A549 (cell line): Measurements from ENCODE around the gene TNRC6C. TPM values are rescaled to one million over a fixed set of nuclear protein-coding genes. Genes with fewer than 3 reads are reported as not detected.

Experiments used
- ATAC-seq, 2 experiments: fragments of 200-7000 bp in 1 of 2; fragments of >200 bp in 1 of 2; cut with Nextera tagmentation in 1 of 2; cut with Tn5 transposase in 1 of 2; 3 replicates each; pipeline versions ENCODE4 v1.8.0 to v1.9.1; 2018 to 2020; ENCODE audit warnings: mild to moderate bottlenecking in 1 of 2, moderate library complexity in 1 of 2
- CTCF ChIA-PET: fragments of 300-600 bp; sonication (Branson Sonifier 250); formaldehyde crosslinking; extraction: SDS; loops from one replicate; lab custom pipeline; 2021; ENCODE audit warnings: antibody characterized with exemption, inconsistent platforms; lab: Yijun Ruan, JAX
- POLR2A ChIA-PET: fragments of 350-600 bp; formaldehyde crosslinking; extraction: SDS; loops from one replicate; lab custom pipeline; 2021; ENCODE audit warnings: antibody characterized with exemption, inconsistent platforms; lab: Yijun Ruan, JAX
- DNase-seq, 2 experiments: peaks; one replicate each; pipeline versions ENCODE4 v3.0.0 to v3.0.0-alpha.2; 2011 to 2016; ENCODE audit warnings: low read depth in 1 of 2, low spot score in 1 of 2
- FAIRE-seq: peaks from 2 replicates; lab custom pipeline; 2011; peaks lifted over from hg19 to GRCh38; lab: Jason Lieb, UNC
- H3K27ac ChIP-seq, 2 experiments: fragments of >200 bp; sonication (Bioruptor Twin); formaldehyde crosslinking; 3 replicates each; pipeline ENCODE4 v1.5.1; 2016 to 2017
- H3K4me1 ChIP-seq: fragments of >200 bp; sonication (Bioruptor Twin); formaldehyde crosslinking; 3 replicates; pipeline ENCODE4 v1.6.1; 2016
- H3K4me2 ChIP-seq: fragments of >200 bp; sonication (Bioruptor Twin); formaldehyde crosslinking; 3 replicates; pipeline ENCODE4 v1.6.1; 2016
- H3K4me3 ChIP-seq: fragments of >200 bp; sonication (Bioruptor Twin); formaldehyde crosslinking; 3 replicates; pipeline ENCODE4 v1.5.1; 2016
- H3K9me3 ChIP-seq: fragments of >200 bp; sonication (Bioruptor Twin); formaldehyde crosslinking; 3 replicates; pipeline ENCODE4 v1.6.1; 2016
- ATOH8 ChIP-seq: fragments of 250-450 bp; sonication (Bioruptor Pico); IDR thresholded peaks from 2 replicates; pipeline ENCODE4 v1.5.0; 2020; ENCODE audit warnings: low read depth, mild to moderate bottlenecking, moderate library complexity
- BCL3 ChIP-seq: fragments of >200 bp; sonication (Bioruptor Twin); formaldehyde crosslinking; IDR thresholded peaks from 3 replicates; pipeline ENCODE4 v1.6.1; 2016
- BHLHE40 ChIP-seq: IDR thresholded peaks from 2 replicates; pipeline ENCODE4 v1.6.1; 2012; ENCODE audit warnings: low read depth, low read length, inconsistent platforms
- CBX2 ChIP-seq: fragments of 200-600 bp; sonication (generic); IDR thresholded peaks from 2 replicates; pipeline ENCODE4 v1.6.1; 2016; ENCODE audit warnings: low read depth, mild to moderate bottlenecking, borderline replicate concordance
- CHD2 ChIP-seq: fragments of 150-350 bp; IDR thresholded peaks from 2 replicates; pipeline ENCODE4 v1.6.1; 2014; ENCODE audit warnings: low read length; ENCODE audit not compliant: partially characterized antibody
- CHD4 ChIP-seq: fragments of 200-600 bp; sonication (generic); IDR thresholded peaks from 2 replicates; pipeline ENCODE4 v1.6.1; 2016; ENCODE audit warnings: antibody characterized with exemption, mild to moderate bottlenecking, borderline replicate concordance
- EHF ChIP-seq: fragments of 250-450 bp; sonication (Bioruptor Pico); IDR thresholded peaks from 2 replicates; pipeline ENCODE4 v1.5.0; 2020; ENCODE audit warnings: mild to moderate bottlenecking
- EHMT2 ChIP-seq: fragments of 200-600 bp; sonication (generic); IDR thresholded peaks from 2 replicates; pipeline ENCODE4 v1.6.1; 2016; ENCODE audit warnings: antibody characterized with exemption, low read depth, mild to moderate bottlenecking, moderate library complexity
- ELK1 ChIP-seq: fragments of 150-350 bp; IDR thresholded peaks from 2 replicates; pipeline ENCODE4 v1.6.1; 2014; ENCODE audit warnings: low read depth, mild to moderate bottlenecking, low read length
- EP300 ChIP-seq, 2 experiments: fragments of >200 bp; sonication (Bioruptor Twin); formaldehyde crosslinking; IDR thresholded peaks; 2 replicates in 1 of 2; 3 replicates in 1 of 2; pipeline ENCODE4 v1.6.1; 2016 to 2017
- ESRRA ChIP-seq: fragments of 150-350 bp; IDR thresholded peaks from 2 replicates; pipeline ENCODE4 v1.6.1; 2014; ENCODE audit warnings: mild to moderate bottlenecking, low read length, borderline replicate concordance
- FOSB ChIP-seq: fragments of 250-450 bp; sonication (Bioruptor Pico); IDR thresholded peaks from 2 replicates; pipeline ENCODE4 v1.5.0; 2020; ENCODE audit warnings: mild to moderate bottlenecking, moderate library complexity
- HEYL ChIP-seq: fragments of 250-450 bp; sonication (Bioruptor Pico); IDR thresholded peaks from 2 replicates; pipeline ENCODE4 v1.8.0; 2021; ENCODE audit warnings: mild to moderate bottlenecking, moderate library complexity
- HOXB13 ChIP-seq: fragments of 250-450 bp; sonication (Bioruptor Pico); IDR thresholded peaks from 2 replicates; pipeline ENCODE4 v1.5.0; 2020; ENCODE audit warnings: low read depth, mild to moderate bottlenecking, moderate library complexity
- HOXB5 ChIP-seq: fragments of 250-450 bp; sonication (Bioruptor Pico); IDR thresholded peaks from 2 replicates; pipeline ENCODE4 v1.5.0; 2020; ENCODE audit warnings: mild to moderate bottlenecking, moderate library complexity
- JUNB ChIP-seq: fragments of >200 bp; sonication (Bioruptor Twin); formaldehyde crosslinking; IDR thresholded peaks from 2 replicates; pipeline ENCODE4 v1.6.1; 2016
- KDM1A ChIP-seq: fragments of 200-600 bp; sonication (generic); IDR thresholded peaks from 2 replicates; pipeline ENCODE4 v1.6.1; 2016; ENCODE audit warnings: low read depth, mild to moderate bottlenecking
- MAFK ChIP-seq: fragments of 450-650 bp; IDR thresholded peaks from 2 replicates; pipeline ENCODE4 v1.6.1; 2014; ENCODE audit not compliant: partially characterized antibody
- MAZ ChIP-seq: fragments of 150-350 bp; IDR thresholded peaks from 2 replicates; pipeline ENCODE4 v1.6.1; 2014; ENCODE audit warnings: antibody characterized with exemption, low read depth, low read length, borderline replicate concordance
- MYC ChIP-seq: IDR thresholded peaks from 2 replicates; pipeline ENCODE4 v1.6.1; 2012; ENCODE audit warnings: mild to moderate bottlenecking, inconsistent platforms, low read length, improper control_type of control experiment, borderline replicate concordance
- NFE2L2 ChIP-seq: fragments of 150-350 bp; conservative IDR thresholded peaks from 2 replicates; pipeline ENCODE4 v1.6.1; 2014; ENCODE audit warnings: low read length
- NR3C1 ChIP-seq: fragments of >200 bp; sonication (Bioruptor Twin); formaldehyde crosslinking; IDR thresholded peaks from 3 replicates; pipeline ENCODE4 v1.6.1; 2017
- PBX3 ChIP-seq: IDR thresholded peaks from 2 replicates; pipeline ENCODE4 v1.6.1; 2012
- PHF8 ChIP-seq: fragments of 200-600 bp; sonication (generic); IDR thresholded peaks from 2 replicates; pipeline ENCODE4 v1.6.1; 2016; ENCODE audit warnings: low read depth, mild to moderate bottlenecking, antibody characterized with exemption, moderate library complexity, borderline replicate concordance
- POLR2A ChIP-seq: IDR thresholded peaks from 2 replicates; pipeline ENCODE4 v1.6.1; 2012; ENCODE audit warnings: mild to moderate bottlenecking, low read length
- RCOR1 ChIP-seq: fragments of 150-350 bp; IDR thresholded peaks from 2 replicates; pipeline ENCODE4 v1.6.1; 2014; ENCODE audit warnings: antibody characterized with exemption, low read length, low read depth
- SMC3 ChIP-seq: fragments of >200 bp; sonication (Bioruptor Twin); formaldehyde crosslinking; IDR thresholded peaks from 3 replicates; pipeline ENCODE4 v1.6.1; 2018; ENCODE audit warnings: inconsistent platforms
- TP53 ChIP-seq: fragments of 250-450 bp; sonication (Bioruptor Pico); IDR thresholded peaks from 2 replicates; pipeline ENCODE4 v1.5.0; 2021; ENCODE audit warnings: mild to moderate bottlenecking, moderate library complexity
- ZC3H11A ChIP-seq: fragments of 450-650 bp; IDR thresholded peaks from 2 replicates; pipeline ENCODE4 v1.6.1; 2014; ENCODE audit warnings: antibody characterized with exemption, mild to moderate bottlenecking
- ZFP36 ChIP-seq: fragments of 450-650 bp; IDR thresholded peaks from 2 replicates; pipeline ENCODE4 v1.6.1; 2014; ENCODE audit warnings: borderline replicate concordance; ENCODE audit not compliant: partially characterized antibody
- WGBS: methylation state at CpG from one replicate; pipeline ENCODE4 v1.1.6; 2017; ENCODE audit errors: missing lambda C conversion rate; 5-methylcytosine and 5-hydroxymethylcytosine counted together
- polyA plus RNA-seq, 4 experiments: library from polyadenylated mRNA; depleted of rRNA in 3 of 4; stranded (reverse); fragments of >200 nt; fragmentation: RNase III in 1 of 4; extraction: RNeasy Plus Mini Kit Qiagen cat#74134 plus additional on column Dnase treatment in 1 of 4; gene quantifications; 2 replicates in 3 of 4; 3 replicates in 1 of 4; pipeline ENCODE4 v1.2.3, GENCODE V29; 2011 to 2017

The TNRC6C gene
- polyA plus RNA-seq, 2 of the 4 experiments (the other 2 are of a cell fraction) = 1.3 to 1.9 TPM

GRCh38 chr17:78000341-78000740 lies 41.8 kb downstream of the TNRC6C start:
- H3K27ac ChIP-seq = no peak overlapping the region
- CTCF ChIA-PET = no interaction called here
- 55% methylated on average over 3 of the region's 3 CpGs for WGBS
- no peak for ATAC-seq
- no peak for FAIRE-seq
- TF ChIP-seq RCOR1 (no peak), FOSB (CRISPR knock-in tag) (no peak), POLR2A (no peak), MYC (no peak), KDM1A (no peak), ELK1 (no peak), CHD2 (no peak), EHF (CRISPR knock-in tag) (no peak), EP300 (IDR thresholded peaks at IDR 0.05) (no peak), MAZ (no peak), ZFP36 (no peak), ATOH8 (no peak), BHLHE40 (no peak), ESRRA (no peak), MAFK (no peak), CBX2 (no peak), HOXB13 (CRISPR knock-in tag) (no peak), JUNB (no peak), ZC3H11A (no peak)
- H3K4me2 ChIP-seq = no peak overlapping the region
- no peaks in the 10 kb centered on the region for H3K4me1 ChIP-seq
- DNase-seq = no peak
- H3K9me3 ChIP-seq = no peaks in the 10 kb centered on the region
- POLR2A ChIA-PET = no interaction called here
- no peak overlapping the region for H3K4me3 ChIP-seq

DNA sequence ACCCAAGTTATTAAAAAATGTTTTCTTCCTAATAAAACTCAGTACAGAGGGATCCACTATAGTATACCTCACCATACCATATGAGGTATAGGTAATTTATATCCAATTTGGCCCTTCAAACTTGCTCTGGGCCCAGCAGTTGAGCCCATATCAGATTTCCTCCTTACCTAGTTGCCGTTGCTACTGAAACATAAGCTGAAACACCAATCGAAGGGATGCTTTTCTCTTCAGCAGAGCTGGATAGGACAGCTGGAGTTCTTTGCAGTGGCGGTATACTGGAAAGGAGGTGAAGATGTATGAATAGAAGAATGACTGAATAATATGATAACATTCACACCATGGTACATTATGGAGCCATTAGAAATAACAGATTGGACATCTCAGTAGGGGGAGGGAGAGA lies 42.7 kb downstream of the TNRC6C start:
- ATAC-seq (no peak), FAIRE-seq (no peak), DNase-seq (no peak)
- Histone ChIP-seq H3K9me3 (no peaks in the 10 kb centered on the region), H3K4me2 (no peak overlapping the region), H3K4me3 (no peak overlapping the region), H3K27ac (no peak overlapping the region), H3K4me1 (no peaks in the 10 kb centered on the region)
- POLR2A ChIA-PET = no interaction called here
- CTCF ChIA-PET = interaction anchor here (5.7 kb wide), 1 partner anchor 15 kb away, joined by 72 read pairs; no protein-coding TSS in a partner anchor
- no peak for TF ChIP-seq CHD2
- WGBS = 71% methylated on average over 3 of the region's 3 CpGs

GRCh38 chr17:78001612-78002011 lies 43.1 kb downstream of the TNRC6C start:
- WGBS = 35% methylated on average over 3 of the region's 3 CpGs
- ChIA-PET POLR2A (no interaction called here), CTCF (interaction anchor here (1.5 to 5.7 kb wide), 2 partner anchors 14 to 459 kb away, joined by 6 to 72 read pairs; no protein-coding TSS in a partner anchor)
- ATAC-seq (no peak), FAIRE-seq (no peak), DNase-seq (no peak)
- Histone ChIP-seq H3K4me2 (no peak overlapping the region), H3K9me3 (no peaks in the 10 kb centered on the region)
- no peak for TF ChIP-seq CHD4
- TF ChIP-seq PHF8 = no peak
- no peak for TF ChIP-seq BCL3
- no peak for TF ChIP-seq SMC3
- TF ChIP-seq JUNB = no peak
- TF ChIP-seq HOXB5 = no peak
- no peak for TF ChIP-seq NR3C1
- TF ChIP-seq NFE2L2 = no peak
- no peak for TF ChIP-seq HOXB13 (CRISPR knock-in tag)
- TF ChIP-seq FOSB (CRISPR knock-in tag) = no peak
- TF ChIP-seq ATOH8 = no peak
- no peak for TF ChIP-seq HEYL (CRISPR knock-in tag)
- no peak for TF ChIP-seq PBX3
- TF ChIP-seq EHMT2 = no peak
- no peak for TF ChIP-seq TP53 (CRISPR knock-in tag)
- TF ChIP-seq, all 56 proteins: peak for 0
- H3K27ac ChIP-seq = no peak overlapping the region
- no peak overlapping the region for H3K4me3 ChIP-seq
- no peaks in the 10 kb centered on the region for H3K4me1 ChIP-seq
